GM23338 (cell line): Measurements from ENCODE around the gene UGT1A4. TPM values are rescaled to one million over a fixed set of nuclear protein-coding genes. Genes with fewer than 3 reads are reported as not detected.

ENCODE experiments used
- CREB1 ChIP-seq: fragments of 250-450 bp; sonication (Bioruptor Pico); IDR thresholded peaks from 2 replicates; pipeline ENCODE4 v1.5.0; 2020; ENCODE audit warnings: low read depth, mild to moderate bottlenecking, moderate library complexity
- CTCF ChIP-seq, 2 experiments: fragments of 200-600 bp in 1 of 2; sonication (generic) in 1 of 2; conservative IDR thresholded peaks; 2 replicates each; pipeline versions ENCODE4 v1.5.1 to v1.6.1; 2016 to 2017; ENCODE audit warnings: antibody characterized with exemption in 2 of 2, low read depth in 2 of 2, mild to moderate bottlenecking in 2 of 2, moderate library complexity in 1 of 2
- EZH2 ChIP-seq: fragments of 200-600 bp; sonication (generic); IDR thresholded peaks from one replicate; pipeline ENCODE4 v1.8.0; 2017; ENCODE audit warnings: antibody characterized with exemption, mild to moderate bottlenecking, low read depth; ENCODE audit not compliant: unreplicated experiment
- NANOG ChIP-seq: IDR thresholded peaks from 2 replicates; pipeline ENCODE4 v1.6.1; 2016; ENCODE audit warnings: antibody characterized with exemption, borderline replicate concordance
- STAT1 ChIP-seq: IDR thresholded peaks from one replicate; pipeline ENCODE4 v1.6.1; 2016; ENCODE audit warnings: antibody characterized with exemption; ENCODE audit not compliant: unreplicated experiment
- ZNF462 ChIP-seq: fragments of 250-450 bp; sonication (Bioruptor Pico); IDR thresholded peaks from 2 replicates; pipeline ENCODE4 v1.5.0; 2020; ENCODE audit warnings: mild to moderate bottlenecking, moderate library complexity
- polyA plus RNA-seq: library from polyadenylated mRNA; unstranded; fragments of >200 nt; fragmentation: Nextera tagmentation; extraction: Ambion mirVana; gene quantifications from 2 replicates; pipeline ENCODE4 v1.2.1, GENCODE V29; 2016
- total RNA-seq: library from RNA; depleted of rRNA; stranded (reverse); fragments of >200 nt; shearing (Covaris generic); gene quantifications from 2 replicates; pipeline ENCODE4 v1.2.3, GENCODE V29; 2014

Gene UGT1A4
- total and polyA plus RNA-seq, 2 experiments from 2014 or later, result not detected

- no peak for TF ChIP-seq ZNF462 (CRISPR knock-in tag)
- TF ChIP-seq CTCF (conservative IDR thresholded peaks at IDR 0.05; ENCODE audit: low read depth in 2 of 2), result no peak
- no peak for TF ChIP-seq STAT1
- TF ChIP-seq CREB1 (CRISPR knock-in tag), result no peak
- no peak for TF ChIP-seq NANOG
- no peak for TF ChIP-seq EZH2
These were observed 100.4 kb downstream of the UGT1A4 start (continued) for GRCh38 chr2:233818639-233819621.
